Activated CD4-positive, alpha-beta T cell treated with anti-CD3 and anti-CD28 coated beads, Interleukin-2, amount 50 U/mL, for 16 hours (primary cell): ENCODE measurements around the gene C6orf89.
A peak's percentile ranks its signal among the peaks of the same experiment; 100 is the strongest.

ENCODE experiments used
- DNase-seq: peaks from one replicate; pipeline ENCODE4 v3.0.0-alpha.2; 2020

C6orf89 gene

DNA sequence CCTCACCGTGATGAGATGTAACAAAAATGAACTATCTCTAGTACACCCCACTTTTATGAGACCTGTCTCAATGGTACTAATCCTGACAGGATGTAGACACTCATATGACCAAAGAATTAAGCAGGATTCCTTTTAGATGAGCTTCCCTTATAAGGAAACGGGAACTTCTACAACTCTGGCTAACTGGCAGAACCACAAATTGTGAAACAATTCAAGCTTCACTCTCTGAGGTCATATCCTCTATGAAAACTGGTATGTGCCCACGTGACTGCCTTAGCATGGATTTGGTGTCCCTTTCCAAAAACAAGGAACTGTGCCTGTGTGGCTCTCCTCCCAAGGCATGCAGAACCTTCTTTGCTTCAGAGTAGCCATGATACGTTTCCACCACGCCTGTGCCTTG lies 32.4 kb upstream of the C6orf89 start:
- DNase-seq: no peak

- DNase-seq: no peak
Observed at GRCh38 chr6:36855750-36856149, 30.0 kb upstream of the C6orf89 start.

DNA sequence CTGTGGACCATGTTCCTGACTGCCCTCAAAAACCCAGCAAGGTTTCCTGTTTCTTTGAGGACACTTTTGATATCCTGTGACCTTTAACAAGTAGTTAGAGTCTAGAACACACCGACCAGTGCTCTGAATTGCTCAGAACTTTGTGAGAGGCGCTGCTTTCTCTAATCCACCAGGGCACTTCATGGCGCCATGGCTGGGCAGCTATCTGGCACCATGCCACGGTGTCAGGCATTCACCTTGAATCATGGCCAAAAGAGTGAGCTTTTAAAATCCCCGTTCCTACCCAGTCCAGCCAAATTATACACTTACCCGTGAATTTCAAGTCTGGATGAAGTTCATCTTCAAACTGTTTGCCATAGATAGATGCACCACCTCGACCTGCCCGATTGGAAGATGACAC lies 29.5 kb upstream of the C6orf89 start:
- DNase-seq: no peak

- no peak for DNase-seq
Observed at GRCh38 chr6:36857325-36857724, 28.4 kb upstream of the C6orf89 start.

DNA sequence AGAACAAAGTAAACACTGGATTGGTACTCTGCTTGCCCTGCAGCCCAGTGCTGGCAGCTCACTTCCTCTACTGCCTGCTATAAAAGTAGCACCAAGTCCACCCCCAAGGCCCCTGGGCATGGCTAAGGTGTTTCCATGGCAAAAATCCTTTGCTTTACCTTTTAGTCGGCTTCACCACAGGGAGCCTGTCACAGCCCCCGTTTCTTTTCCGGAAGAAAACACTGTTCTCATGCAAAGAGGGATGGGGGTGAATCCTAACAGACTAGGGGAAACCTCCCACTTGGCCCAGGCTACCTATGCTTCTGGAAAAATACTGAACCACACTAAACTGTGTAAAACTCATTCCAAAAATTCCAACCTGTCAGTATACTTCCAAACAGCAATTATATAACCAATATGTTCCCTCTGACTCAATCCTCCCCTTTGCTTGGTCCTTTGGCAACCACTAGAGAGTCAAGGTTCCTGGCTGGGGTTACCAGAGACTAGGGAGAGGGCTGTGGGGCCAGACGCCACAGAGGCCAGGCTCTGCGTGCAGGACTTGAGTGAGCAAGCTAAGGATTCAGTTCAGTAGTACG lies 27.3 kb upstream of the C6orf89 start:
- no peak for DNase-seq

DNA sequence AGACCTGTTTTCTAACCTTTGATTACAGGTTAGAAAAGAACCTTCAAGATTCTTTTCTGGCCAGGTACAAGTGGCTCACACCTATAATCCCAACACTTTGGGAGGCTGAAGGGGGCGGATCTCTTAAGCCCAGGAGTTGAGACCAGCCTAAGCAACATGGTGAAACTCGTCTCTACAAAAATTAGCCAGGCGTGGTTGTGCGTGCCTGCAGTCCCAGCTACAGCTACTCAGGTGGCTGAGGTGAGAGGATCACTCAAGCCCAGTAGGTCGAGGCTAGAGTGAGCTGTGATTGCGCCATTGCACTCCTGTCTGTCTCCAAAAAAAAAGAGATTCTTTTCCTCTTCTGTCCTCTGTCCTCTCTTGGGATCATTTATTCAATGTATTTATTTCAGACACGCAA lies 25.6 kb upstream of the C6orf89 start:
- DNase-seq: no peak

DNA sequence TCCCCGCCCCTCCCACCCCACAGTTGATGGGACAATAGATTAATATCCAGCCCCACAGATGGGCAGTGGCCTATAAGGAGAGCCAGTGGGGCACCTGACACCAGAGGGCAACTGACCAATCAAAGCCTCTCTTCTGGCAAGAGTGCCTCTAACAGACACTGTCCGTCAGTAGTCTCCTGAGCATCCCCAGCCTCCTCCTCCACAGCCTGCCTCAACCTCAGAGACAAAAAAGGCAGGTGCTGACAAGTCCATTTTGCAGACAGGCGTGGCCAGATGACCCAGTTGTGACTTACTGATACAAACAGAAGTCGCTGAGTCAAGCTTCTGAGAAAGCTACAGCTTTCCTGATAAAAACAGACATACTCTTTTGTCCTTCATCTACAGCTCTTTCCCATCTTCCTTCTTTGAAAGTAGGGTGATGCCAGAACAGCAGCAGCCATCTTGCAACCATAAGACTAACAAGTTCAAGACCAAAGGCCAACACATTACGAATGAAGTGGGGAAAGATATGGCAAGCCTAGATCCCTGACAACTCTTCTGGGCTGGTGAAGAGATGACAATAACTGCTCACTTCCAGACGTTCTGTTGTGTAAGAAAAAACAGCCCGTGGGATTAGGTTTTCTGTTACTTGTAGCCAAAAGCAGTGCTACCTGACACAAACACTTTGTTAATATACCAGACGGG lies 23.4 kb upstream of the C6orf89 start:
- no peak for DNase-seq

GRCh38 chr6:36862848-36863382 lies 22.8 kb upstream of the C6orf89 start:
- no peak for DNase-seq

DNA sequence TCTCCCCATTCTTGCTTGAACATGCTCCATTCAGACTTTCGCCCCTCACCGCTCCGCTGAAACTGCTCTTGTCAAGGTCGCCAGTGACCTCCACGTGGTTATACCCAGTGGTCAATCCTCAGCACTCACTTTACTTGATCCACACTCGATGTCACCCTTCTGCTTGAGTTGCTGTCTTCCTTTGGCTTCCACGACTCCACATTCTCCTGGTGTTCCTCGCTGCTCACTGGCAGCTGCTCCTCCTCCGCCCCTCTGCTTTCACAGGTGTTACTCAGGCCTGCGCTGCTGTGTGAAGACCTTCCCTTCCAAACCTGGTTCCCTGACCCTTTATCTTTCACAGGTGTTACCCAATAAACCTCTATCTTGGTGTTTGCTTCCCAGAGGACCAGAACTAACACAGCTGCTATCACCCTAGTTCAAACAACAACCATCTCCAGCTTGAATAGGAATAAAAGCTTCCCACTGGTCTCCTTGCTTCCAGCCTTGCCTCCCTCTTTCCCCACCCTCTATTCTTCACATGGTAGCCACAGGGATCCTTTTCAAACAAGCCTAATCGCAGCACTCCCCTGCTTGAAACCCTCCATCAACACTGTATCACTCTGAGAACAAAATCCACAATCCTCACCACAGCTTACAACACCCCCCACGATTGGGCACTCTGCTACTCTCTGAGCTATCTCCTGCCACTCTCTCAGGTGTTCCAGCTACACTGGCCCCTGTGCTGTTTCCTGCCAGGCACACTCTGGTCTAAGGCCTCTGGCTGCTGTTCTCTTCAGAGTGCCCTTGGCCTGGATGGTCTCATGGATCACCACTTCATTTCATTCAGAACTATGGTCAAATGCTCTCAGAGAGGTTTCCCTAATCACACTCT lies 21.8 kb upstream of the C6orf89 start:
- DNase-seq: no peak

DNA sequence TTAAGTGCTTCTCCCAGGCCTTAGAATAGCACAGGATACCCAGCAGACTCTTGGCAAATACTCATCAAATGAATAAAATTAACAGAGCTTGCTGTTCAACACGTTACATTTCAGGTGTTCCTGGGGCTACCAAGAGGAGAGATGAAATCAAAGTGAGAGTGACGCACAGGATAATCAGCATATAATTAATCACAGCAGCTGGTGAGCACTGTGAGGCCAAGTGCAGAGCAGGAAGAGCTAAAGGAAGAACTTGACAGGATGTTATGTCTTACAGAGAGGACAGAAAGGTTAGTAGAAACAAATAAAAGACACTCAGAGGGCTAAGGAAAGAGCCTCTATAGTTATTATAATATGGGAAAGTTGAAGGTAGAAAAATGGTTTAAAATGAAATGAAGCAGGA lies 19.9 kb upstream of the C6orf89 start:
- DNase-seq: no peak

GRCh38 chr6:36867471-36868224 lies 18.1 kb upstream of the C6orf89 start:
- no peak for DNase-seq

DNA sequence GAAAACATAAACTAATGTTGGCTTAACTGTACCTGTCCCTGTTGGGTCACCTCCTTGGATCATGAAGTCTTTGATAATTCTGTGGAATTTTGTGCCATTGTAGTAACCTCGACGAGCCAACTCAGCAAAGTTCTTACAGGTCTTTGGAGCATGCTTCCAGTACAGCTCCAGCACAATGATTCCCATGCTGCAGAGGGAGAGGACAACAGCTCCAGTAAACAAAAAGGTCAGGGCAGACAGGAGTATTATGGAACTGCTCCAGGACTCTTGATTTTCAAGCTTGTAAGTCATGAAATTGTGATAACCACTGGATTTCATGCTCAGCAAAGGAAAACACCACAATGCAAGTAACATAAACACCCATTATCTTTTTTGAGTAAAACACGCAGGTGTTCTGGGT lies 14.1 kb upstream of the C6orf89 start:
- DNase-seq: no peak

DNA sequence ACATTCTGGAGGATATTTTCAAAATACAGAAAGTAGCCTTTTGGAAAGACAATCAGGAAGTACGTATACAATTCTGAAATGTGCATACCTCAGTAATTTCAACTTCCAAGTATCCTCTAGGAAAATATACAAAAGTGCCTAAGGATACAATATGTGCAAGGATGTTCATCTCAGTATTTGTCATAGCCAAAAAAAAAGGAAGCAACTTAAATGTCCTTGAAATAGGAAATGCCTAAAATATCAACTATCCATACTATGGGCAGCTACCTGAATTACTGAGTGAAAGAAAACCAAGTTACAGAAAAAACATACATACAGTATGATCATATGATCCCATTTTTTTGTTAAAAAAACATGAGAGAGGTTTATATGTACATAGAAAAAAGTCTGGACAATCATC lies 12.6 kb upstream of the C6orf89 start:
- no peak for DNase-seq

DNA sequence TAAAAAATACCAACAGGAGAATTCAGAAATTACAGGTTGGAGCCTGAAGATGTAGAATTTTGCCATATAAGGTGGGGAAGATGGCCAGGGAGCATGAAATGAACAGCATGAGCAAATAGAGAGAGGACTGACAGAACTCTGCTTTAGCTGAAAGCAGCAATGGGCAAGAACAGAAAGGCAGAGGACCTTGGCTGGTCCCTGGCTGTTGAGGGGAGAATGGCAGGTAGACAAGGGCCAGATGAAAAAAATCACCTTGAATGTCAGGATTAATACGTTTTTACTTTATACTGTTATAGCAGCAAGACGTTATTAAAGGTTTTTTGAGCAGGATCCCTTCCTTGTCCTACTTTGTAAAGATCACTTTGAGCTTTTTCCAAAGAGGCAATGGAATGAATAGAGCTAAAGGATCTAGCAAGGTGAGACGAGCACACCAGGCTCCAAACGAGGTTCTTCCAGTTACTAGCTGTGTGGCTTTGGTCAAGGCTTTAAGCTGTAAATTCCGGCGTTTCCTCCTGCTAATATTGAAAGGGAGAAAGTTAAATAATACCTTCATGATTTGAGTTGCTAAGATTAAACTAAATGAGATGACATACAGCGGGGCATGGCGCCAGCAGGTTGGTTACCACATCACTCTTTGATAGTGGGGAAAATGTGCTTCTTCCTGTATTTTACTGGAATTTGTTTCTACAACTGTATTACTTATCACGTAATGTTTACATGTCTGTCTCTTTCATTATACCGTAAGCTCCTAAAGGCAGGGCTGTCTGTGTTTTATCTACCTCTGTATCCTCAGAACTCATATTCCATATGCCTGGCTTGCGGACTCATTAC lies 11.9 kb upstream of the C6orf89 start:
- peak; percentile 44 for DNase-seq

- peak; percentile 89 for DNase-seq
Observed at GRCh38 chr6:36874443-36875249, 11.1 kb upstream of the C6orf89 start, which contains the start of gene PPIL1. PPIL1 (minus strand) TSS chr6:36874803; CDS start chr6:36874772, 31 bp downstream.

DNA sequence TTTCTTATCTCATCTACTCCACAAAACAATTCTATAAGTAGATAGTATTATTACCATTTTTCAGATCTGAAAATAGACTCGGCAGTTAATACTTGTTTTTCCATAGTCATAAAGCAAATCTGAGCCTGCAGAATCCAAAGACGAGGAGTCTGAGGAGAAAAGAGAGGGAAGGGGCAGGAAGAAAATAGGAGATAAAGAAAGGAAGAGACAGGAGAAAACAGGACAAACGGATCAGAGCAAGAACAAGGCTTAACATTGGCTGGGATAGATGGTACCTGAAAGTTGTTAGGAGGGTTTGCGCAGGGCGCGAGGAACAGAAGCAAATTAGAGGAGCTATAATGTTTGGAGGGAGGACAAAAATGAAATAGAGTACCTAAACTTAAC lies 10.5 kb upstream of the C6orf89 start:
- DNase-seq: no peak

DNA sequence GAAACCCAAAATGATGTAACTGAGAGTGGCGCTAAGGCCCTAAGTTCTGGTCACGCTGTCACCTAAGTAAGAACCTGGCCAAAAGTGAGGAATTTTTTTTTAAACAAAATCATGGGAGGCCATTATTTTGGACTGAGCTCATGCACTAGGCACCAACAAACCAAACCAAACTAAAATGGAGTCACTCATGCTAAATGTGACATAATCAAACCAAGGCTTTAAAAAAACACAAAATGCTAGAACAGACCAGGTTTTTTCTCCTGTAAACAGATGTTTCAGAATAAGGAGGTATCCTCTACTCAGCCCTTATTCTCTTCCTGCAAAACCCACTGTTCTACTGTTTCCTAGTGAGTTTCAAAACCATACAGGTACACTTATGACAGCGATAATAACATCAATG lies 1.1 kb upstream of the C6orf89 start:
- DNase-seq: no peak

DNA sequence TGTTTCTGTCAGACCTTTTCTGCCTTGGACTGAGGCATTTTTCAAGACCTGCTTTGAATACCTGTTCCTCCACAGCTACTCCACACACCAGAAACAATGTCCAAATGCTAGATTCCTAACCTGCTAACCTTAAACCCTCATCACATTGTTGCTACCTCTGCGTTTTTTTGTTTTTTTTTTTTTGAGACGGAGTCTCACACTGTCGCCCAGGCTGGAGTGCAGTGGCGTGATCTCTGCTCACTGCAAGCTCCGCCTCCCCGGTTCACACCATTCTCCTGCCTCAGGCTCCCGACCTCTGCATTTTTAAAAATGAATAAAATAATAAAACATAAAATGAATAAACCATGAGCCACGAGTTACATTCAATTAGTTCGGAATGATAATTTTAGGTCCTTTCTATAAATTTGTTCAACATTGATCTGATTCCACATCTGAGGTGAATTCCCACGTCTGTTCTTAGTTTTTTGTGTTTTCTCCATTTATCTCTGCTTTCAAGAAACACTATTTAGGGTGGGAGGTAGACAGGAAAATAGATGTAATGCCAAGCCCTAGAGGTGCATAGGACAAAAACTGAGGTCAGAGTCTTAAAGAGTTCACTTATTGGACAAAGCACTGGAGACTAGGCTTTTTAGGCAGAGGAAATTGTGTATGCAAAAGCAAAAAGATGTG lies 1.3 kb downstream of the C6orf89 start:
- no peak for DNase-seq

GRCh38 chr6:36888115-36888643 lies 2.4 kb downstream of the C6orf89 start:
- no peak for DNase-seq
